Mesenteric fat pad (tissue), 1 donor: ENCODE results near the gene SLITRK2. TPM values are rescaled to one million over a fixed set of nuclear protein-coding genes. Genes with fewer than 3 reads are reported as not detected.

Experiments
- DNase-seq: peaks from one replicate; pipeline ENCODE4 v3.0.0-alpha.2; 2020; ENCODE audit warnings: low spot score
- long read RNA-seq: library from polyadenylated mRNA; unstranded; transcript quantifications from one replicate; pipeline ENCODE4 v2.0.0, GENCODE V29; 2020
- total RNA-seq: library from RNA; stranded (reverse); fragmentation: NEBNext Ultra II Directional; extraction: Animal tissue kit (Norgen Biotek cat#: 25700); gene quantifications from one replicate; pipeline ENCODE4 v1.2.1, GENCODE V29; 2021
- donor health status: DM: yes; HTN: yes; CAD: no.

Gene SLITRK2
- 0.06 TPM for total RNA-seq
- long read RNA-seq = 0 reads

GRCh38 chrX:145817331-145818185 lies at the start of gene SLITRK2:
TSS of gene SLITRK2 (plus strand) at chrX:145817829. CDS start at chrX:145822426, 4,597 bp downstream.
- DNase-seq = no peak

DNA sequence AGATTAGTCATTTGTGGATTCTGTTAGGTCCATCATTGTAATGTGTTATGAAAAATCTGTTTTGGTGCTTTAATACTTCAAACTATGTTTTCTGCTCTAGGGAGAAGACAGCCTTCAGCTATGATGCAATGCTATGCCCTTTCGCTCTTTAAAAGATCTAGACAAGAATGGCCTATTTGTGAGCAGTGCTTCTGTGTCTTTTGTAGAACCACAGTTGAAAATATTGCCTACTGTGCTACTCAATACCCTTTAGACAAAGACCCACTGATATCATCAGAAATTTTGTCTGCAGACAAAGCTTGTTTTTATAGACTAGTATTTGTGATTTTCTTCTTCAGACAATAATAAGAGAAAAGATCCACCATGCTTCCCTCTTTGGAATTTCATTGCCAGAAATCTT lies 44.6 kb upstream of the SLITRK2 start:
- DNase-seq = no peak

DNA sequence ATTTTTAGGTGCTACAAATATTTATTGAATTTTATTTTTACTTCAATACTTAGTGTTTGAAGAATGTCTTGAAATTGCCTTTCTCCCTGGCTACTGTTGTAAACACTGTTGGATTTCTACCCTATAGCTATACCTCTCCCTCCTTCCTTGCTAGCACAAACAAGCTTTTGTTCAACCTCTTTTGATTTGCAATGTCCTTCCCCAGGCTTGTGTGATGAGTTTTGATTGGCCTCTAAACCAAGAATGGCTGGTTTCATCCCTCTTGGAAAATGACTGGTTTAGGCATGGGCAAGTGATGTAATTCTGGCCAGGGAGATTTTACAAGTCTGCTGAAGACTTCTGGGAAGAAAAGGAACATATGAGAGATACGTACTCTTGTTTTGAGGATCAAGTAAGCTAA lies 25.3 kb upstream of the SLITRK2 start:
- DNase-seq = no peak

- no peak for DNase-seq
Measured at GRCh38 chrX:145803508-145803907, 14.1 kb upstream of the SLITRK2 start.

DNA sequence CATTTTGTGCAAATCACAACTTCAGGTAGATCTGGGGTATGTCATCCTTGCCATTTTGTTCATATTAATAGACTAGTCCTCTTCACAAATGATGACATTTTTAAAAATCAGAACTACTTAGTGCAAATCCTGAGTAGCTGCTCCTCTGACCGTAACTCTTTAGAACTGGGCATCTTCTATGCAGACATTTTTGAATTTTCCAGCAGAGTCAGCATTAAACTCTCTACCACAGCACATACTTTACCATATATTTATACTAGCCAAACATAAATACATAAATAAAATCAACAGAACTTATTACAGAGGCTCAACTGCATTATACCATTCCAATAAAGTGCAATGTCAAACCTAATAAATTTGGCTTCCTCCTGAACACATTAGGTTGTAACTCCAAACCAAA lies 4.5 kb upstream of the SLITRK2 start:
- no peak for DNase-seq

- DNase-seq = no peak
Measured at GRCh38 chrX:145816601-145817315, 871 bp upstream of the SLITRK2 start.

DNA sequence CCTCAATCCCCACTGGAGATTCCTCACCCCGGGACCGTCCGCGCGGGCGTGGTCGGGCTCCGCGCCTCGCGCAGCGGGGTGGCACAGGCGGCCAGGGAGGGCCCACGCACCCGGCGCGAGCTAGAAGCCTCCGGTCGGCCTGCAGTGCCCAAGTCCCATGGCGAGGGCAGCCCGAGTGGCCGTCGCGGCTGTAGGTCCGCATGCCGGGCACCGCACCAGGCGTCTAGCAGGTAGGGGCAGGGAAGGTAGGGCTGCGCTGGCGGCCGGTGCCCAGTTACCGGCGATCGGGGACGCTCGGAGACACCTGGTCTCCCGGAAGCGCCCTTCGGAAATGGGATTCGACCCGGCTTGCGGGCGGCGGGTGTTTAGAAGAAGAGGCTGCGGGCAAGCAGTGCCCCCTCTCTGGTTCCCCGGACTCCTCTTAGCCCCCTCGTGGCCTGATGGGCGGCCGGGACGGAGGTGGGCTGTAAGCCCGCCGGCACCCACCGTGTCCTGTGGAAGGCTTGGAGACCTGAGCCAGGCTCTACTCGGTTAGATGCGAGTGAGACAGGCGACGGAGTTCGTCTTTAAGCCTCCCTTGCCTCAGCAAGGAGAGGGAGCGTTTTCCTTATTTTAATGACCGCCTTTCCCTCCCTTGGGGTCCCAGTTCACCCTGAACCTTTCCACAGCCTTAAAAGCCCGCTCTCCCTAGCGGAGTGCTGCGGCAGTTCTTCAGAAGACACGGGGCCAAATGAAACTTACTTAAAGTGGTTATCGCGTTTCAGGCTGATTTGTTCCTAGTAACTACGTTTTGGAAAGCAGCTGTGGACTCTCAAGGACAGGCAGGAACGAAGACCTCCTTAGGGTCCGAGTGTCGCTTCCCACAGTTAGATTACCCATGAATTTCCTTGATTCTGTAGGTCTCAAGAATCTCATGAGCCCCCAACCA lies 821 bp downstream of the SLITRK2 start:
- DNase-seq = no peak

GRCh38 chrX:145820825-145821224 lies 3.2 kb downstream of the SLITRK2 start:
- no peak for DNase-seq

DNA sequence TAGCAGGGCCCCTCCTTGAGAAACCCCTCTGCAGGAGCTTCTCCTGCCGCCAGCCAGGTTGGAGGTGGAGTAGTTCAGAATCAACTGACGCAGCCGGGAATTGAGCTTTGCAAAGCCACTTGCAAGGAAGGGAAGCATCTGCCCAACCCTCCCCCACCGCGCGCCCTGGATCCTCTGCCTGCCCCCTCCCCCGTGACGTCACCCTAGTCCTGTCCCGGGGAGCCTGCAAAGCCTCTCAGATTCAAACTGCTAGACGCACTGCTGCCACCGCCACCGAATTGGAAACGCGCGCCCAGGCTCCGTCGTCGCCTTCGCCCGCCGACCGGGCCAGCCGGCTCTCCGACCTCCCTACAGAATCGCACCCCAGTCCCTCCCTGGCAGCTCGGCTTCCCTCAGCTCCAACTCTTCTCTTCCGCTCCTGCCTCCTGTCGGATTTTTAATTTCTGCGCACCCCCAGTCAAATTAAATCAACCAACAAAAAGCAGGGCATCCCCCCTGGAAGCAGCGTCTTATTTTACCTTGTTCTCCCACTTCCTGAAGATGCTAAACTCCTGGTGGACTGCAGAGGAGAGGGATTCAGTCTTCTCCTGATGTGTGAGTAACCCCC lies 3.8 kb downstream of the SLITRK2 start:
- no peak for DNase-seq

GRCh38 chrX:145821898-145822571 lies 4.4 kb downstream of the SLITRK2 start:
- DNase-seq = no peak

GRCh38 chrX:145823132-145823531 lies 5.5 kb downstream of the SLITRK2 start:
- no peak for DNase-seq

GRCh38 chrX:145825896-145826295 lies 8.3 kb downstream of the SLITRK2 start:
- no peak for DNase-seq

- no peak for DNase-seq
Measured at GRCh38 chrX:145826466-145826865, 8.8 kb downstream of the SLITRK2 start.

- no peak for DNase-seq
Measured at GRCh38 chrX:145832796-145833195, 15.2 kb downstream of the SLITRK2 start.

DNA sequence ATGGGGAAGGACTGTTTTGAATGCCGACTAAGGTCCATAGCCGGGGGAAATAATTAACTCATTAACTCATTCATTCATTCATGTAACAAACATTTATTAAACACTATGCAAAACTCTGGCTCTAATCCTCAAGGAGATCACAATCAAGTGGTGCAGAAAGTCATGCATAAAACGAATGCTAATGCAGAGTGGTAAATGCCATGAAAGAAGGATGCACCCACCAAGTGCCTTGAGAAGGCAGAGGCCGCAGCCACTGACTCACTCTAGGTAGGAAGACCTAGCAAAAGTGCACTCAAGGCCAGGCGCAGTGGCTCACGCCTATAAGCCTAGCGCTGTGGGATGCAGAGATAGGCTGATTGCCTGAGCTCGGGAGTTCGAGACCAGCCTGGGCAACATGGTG lies 22.9 kb downstream of the SLITRK2 start:
- no peak for DNase-seq

- no peak for DNase-seq
Measured at GRCh38 chrX:145843146-145843904, 25.7 kb downstream of the SLITRK2 start.

DNA sequence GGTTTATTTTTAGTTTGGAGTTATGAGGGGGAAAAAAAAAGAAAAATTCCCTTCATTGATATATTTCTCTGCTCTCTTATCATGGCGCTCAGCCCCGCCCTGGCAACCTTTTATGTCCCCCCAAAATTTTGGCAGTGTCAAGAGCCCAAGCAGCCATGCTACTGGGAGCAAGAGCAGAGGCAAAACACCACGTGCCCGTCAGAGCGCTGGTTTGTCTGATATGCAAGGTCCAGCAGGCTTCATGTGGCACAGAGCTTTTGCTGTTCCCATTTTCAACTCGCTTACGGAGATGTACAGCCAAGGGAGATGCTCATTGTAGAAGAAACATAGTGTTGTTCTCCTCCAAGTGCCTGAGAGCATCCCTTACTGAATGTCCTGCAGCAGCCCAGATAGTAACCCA lies 27.3 kb downstream of the SLITRK2 start:
- no peak for DNase-seq

GRCh38 chrX:145848448-145848847 lies 30.8 kb downstream of the SLITRK2 start:
- DNase-seq = no peak

GRCh38 chrX:145848857-145849256 lies 31.2 kb downstream of the SLITRK2 start:
- no peak for DNase-seq

DNA sequence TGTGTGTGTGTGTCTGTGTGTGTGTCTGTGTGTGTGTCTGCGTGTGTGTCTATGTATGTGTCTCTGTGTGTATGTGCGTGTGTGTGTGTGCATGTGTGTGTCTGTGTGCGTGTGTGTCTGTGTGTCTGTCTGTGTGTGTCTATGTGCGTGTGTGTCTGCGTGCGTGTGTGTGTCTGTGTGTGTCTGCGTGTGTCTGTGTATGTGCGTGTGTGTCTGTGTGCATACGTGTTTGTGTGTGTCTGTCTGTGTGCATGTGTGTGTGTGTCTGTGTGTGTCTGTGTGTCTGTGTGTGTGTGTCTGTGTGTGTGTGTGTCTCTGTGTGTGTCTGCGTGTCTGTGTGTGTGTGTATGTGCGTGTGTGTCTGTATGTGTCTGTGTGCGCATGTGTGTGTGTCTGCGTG lies 35.6 kb downstream of the SLITRK2 start:
- DNase-seq = no peak
